Mesothelial cell of epicardium (in vitro differentiated cells): ENCODE results near the gene TENM4. TPM values are rescaled to one million over a fixed set of nuclear protein-coding genes. Genes with fewer than 3 reads are reported as not detected.
A peak's percentile ranks its signal among the peaks of the same experiment; 100 is the strongest.

Source experiments
- DNase-seq, 2 experiments: peaks; one replicate each; pipeline ENCODE4 v3.0.0; 2021; ENCODE audit warnings: low spot score in 2 of 2; ENCODE audit not compliant: unreplicated experiment in 2 of 2
- H3K27ac Mint-ChIP-seq: 2 replicates; pipeline ENCODE4 v1.8.0; 2021; ENCODE audit warnings: mixed read lengths
- H3K27me3 Mint-ChIP-seq: 2 replicates; pipeline ENCODE4 v1.8.0; 2021; ENCODE audit warnings: low read depth, mixed read lengths
- H3K36me3 Mint-ChIP-seq: 2 replicates; pipeline ENCODE4 v1.8.0; 2021; ENCODE audit warnings: mixed read lengths
- H3K4me1 Mint-ChIP-seq: 2 replicates; pipeline ENCODE4 v1.8.0; 2021; ENCODE audit warnings: mixed read lengths
- H3K4me3 Mint-ChIP-seq: 2 replicates; pipeline ENCODE4 v1.8.0; 2021; ENCODE audit warnings: mild to moderate bottlenecking, moderate library complexity, mixed read lengths
- H3K9me3 Mint-ChIP-seq: 2 replicates; pipeline ENCODE4 v1.8.0; 2021; ENCODE audit warnings: mixed read lengths
- total RNA-seq: library from RNA; stranded (reverse); gene quantifications from 3 replicates; pipeline ENCODE4 v1.2.1, GENCODE V29; 2021
- TF ChIP-seq, protein P1 (sequence below): fragments of 200-600 bp; sonication (generic); IDR thresholded peaks from one replicate; pipeline ENCODE4 v1.5.0; 2021; ENCODE audit warnings: antibody characterized with exemption; ENCODE audit not compliant: unreplicated experiment

Gene TENM4
- total RNA-seq, 1 donor from 2014 or later, result 187 TPM

DNA sequence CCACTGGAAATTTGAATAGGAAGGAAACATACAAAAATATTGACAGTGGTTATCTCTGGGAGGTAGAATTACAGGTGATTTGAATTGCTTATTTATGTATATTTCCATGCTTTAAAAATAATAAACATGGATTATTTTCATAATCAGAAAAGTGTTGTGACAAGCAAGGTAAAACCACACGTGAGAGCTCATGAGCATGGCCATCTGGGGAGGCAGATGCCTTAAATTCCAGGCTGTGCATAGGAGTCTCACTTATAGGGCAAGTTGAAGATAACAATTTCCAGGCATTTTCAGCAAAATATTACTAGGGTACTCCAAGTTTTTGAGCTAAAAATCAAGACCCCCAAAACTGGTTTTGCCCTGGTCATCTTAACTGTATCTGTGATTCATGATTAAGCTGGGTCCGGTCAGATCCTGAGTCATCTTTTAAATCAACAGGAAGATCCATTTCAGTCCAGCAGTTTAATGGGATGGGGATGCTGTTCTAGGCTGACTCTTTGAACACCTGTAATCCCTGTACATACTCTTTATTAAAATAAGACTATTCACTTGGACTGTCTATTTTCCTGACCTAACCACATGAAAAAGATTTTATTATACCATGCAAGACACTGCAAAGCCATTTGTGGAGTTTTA lies 750.4 kb downstream of the TENM4 start:
- no peak overlapping the region for H3K27ac Mint-ChIP-seq

DNA sequence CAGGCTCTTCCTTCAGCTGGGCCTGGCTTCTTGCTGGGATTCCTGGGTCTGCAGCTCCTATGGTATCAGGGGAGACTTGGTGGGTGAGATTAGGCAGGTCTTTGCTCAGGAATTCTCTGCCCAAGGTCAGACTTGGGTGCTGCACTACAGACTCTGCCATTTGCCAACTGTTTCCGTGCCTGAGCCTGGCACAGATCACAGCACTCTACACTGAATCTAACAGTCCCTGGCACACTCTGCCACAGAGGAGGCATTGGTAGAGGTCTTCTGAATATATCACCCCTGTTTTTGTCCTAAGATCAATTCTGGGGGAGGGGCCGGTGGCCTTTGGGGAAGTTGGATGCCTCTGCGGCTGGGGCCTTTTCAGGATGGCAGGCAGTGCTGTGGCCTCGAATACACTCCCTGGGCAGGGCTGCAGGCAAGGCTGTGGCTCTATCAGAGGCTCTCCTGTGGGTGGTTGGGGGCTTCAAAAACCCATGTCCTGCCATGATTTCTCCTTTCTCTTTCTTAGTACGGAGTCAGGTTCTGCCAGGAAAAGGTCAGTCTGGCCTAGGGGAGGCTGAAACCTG lies 751.2 kb downstream of the TENM4 start:
- TF ChIP-seq, protein P1, sequence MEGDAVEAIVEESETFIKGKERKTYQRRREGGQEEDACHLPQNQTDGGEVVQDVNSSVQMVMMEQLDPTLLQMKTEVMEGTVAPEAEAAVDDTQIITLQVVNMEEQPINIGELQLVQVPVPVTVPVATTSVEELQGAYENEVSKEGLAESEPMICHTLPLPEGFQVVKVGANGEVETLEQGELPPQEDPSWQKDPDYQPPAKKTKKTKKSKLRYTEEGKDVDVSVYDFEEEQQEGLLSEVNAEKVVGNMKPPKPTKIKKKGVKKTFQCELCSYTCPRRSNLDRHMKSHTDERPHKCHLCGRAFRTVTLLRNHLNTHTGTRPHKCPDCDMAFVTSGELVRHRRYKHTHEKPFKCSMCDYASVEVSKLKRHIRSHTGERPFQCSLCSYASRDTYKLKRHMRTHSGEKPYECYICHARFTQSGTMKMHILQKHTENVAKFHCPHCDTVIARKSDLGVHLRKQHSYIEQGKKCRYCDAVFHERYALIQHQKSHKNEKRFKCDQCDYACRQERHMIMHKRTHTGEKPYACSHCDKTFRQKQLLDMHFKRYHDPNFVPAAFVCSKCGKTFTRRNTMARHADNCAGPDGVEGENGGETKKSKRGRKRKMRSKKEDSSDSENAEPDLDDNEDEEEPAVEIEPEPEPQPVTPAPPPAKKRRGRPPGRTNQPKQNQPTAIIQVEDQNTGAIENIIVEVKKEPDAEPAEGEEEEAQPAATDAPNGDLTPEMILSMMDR, result no peak

More for the DNA sequence above, 750.4 kb downstream of the TENM4 start:
- peaks cover 16% of the 10 kb centered on the region for H3K36me3 Mint-ChIP-seq
- no peaks in the 10 kb centered on the region for H3K9me3 Mint-ChIP-seq
- DNase-seq, result no peak
- H3K27me3 Mint-ChIP-seq, result no peaks in the 10 kb centered on the region
- peaks cover 26% of the 10 kb centered on the region for H3K4me1 Mint-ChIP-seq
- TF ChIP-seq, protein P1, result no peak
- H3K4me3 Mint-ChIP-seq, result no peak overlapping the region

DNA sequence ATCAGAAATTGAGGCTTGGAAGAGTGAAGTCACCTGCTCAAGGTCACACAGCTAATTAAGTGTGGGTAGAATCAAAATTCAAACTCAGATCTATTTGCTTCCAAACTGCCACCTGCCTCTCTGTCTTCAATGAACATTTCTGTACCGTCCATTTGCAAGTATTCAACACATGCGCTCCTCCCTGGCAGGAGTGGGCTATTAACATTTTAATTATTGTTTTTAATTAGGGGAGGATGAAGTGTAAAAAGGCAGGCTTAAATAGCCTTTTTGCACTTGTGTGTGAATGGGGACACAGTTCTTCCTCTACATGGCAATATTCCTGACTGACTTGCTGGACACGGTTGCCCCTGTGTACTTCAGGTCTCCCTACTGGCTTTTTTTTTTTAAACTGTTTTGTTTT lies 751.7 kb downstream of the TENM4 start:
- H3K27me3 Mint-ChIP-seq, result no peaks in the 10 kb centered on the region
- peak overlapping the region; percentile 18 for H3K27ac Mint-ChIP-seq
- no peaks in the 10 kb centered on the region for H3K9me3 Mint-ChIP-seq
- peaks cover 24% of the 10 kb centered on the region for H3K36me3 Mint-ChIP-seq
- DNase-seq, result no peak
- no peak overlapping the region for H3K4me3 Mint-ChIP-seq
- peaks cover 26% of the 10 kb centered on the region for H3K4me1 Mint-ChIP-seq
- TF ChIP-seq, protein P1, result no peak

More for the DNA sequence above, 751.2 kb downstream of the TENM4 start:
- DNase-seq, result no peak
- H3K36me3 Mint-ChIP-seq, result peaks cover 20% of the 10 kb centered on the region
- no peaks in the 10 kb centered on the region for H3K27me3 Mint-ChIP-seq
- peak overlapping the region; percentile 18 for H3K27ac Mint-ChIP-seq
- H3K4me3 Mint-ChIP-seq, result no peak overlapping the region
- no peaks in the 10 kb centered on the region for H3K9me3 Mint-ChIP-seq
- peaks cover 26% of the 10 kb centered on the region for H3K4me1 Mint-ChIP-seq

DNA sequence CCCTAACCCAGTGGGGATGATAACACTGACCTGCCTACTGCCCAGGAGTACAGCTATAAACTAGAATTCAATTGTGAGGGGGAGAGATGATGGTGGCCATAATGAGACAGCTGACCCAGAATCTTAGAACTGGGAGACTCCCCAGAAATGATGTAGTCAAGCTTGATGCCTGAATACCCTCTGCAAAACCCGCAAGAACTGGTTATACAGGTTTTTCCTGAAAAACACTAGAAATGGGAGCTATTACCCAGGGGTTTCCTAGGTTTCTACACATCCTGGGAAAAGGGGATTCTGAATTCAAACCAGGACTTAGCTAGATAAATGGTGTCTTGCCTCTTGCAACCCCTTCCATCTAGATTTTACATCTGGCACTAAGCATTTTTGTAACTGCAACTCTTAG lies 752.4 kb downstream of the TENM4 start:
- DNase-seq, result no peak
- Mint-ChIP-seq H3K36me3 (peaks cover 30% of the 10 kb centered on the region), H3K9me3 (no peaks in the 10 kb centered on the region), H3K27me3 (no peaks in the 10 kb centered on the region), H3K4me3 (no peak overlapping the region), H3K4me1 (peaks cover 26% of the 10 kb centered on the region), H3K27ac (no peak overlapping the region)
- TF ChIP-seq, protein P1, result no peak

DNA sequence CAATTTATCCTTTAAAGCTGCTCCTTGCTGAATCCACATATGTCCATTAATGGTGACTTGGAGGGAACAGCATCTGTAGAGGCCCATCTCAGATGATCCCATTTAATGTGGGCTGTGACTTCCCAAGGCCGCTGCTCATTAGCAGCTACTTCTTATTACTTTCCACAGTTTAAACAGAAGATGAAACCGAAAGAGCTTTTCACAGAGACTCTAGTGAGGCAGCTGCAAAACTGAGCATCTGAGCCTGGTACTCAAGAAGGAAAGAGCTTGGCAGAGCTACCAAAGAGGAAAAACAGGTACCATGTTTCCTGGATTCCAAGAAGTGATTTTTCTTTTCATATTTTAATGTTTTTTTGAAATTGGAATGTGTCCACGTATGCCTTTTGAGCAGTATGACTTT lies 755.7 kb downstream of the TENM4 start:
- Mint-ChIP-seq H3K9me3 (no peaks in the 10 kb centered on the region), H3K36me3 (peaks cover 28% of the 10 kb centered on the region)

More for the DNA sequence above, 755.7 kb downstream of the TENM4 start:
- Mint-ChIP-seq H3K4me1 (peaks cover 17% of the 10 kb centered on the region), H3K27me3 (no peaks in the 10 kb centered on the region), H3K27ac (no peak overlapping the region), H3K4me3 (no peak overlapping the region)
- DNase-seq, result no peak
- TF ChIP-seq, protein P1, result no peak
